HepG2 (cell line): Measurements from ENCODE around the gene TCF25. TPM values are rescaled to one million over a fixed set of nuclear protein-coding genes. Genes with fewer than 3 reads are reported as not detected.
"Not testable (repeated sequence)": the region's sequence is repeated elsewhere in the genome, so short reads cannot be mapped to it uniquely, and the experiment has no call there.

Source experiments
- ATAC-seq: fragments of 200-7000 bp; cut with Tn5 transposase; 3 replicates; pipeline ENCODE4 v1.9.1; 2020; ENCODE audit warnings: mild to moderate bottlenecking, moderate library complexity
- BruUV-seq: library from RNA; stranded (reverse); fragments of 400-500 nt; replicated peaks from 2 replicates; lab custom pipeline; 2021; lab: Mats Ljungman, UMichigan
- CTCF ChIA-PET: fragments of 300-600 bp; formaldehyde crosslinking; extraction: SDS; loops from one replicate; lab custom pipeline; 2021; ENCODE audit warnings: low total read pairs, inconsistent platforms, low intra/inter-chr PET ratio; lab: Yijun Ruan, JAX
- POLR2A ChIA-PET: fragments of 350-600 bp; sonication (Branson Sonifier 250); formaldehyde crosslinking; loops from one replicate; lab custom pipeline; 2020; ENCODE audit warnings: antibody characterized with exemption, inconsistent platforms; lab: Yijun Ruan, JAX
- DNase-seq: peaks from one replicate; pipeline ENCODE4 v3.0.0-alpha.2; 2015; ENCODE audit warnings: low spot score
- FAIRE-seq: peaks from 3 replicates; lab custom pipeline; 2011; peaks lifted over from hg19 to GRCh38; lab: Jason Lieb, UNC
- H2AFZ ChIP-seq: one replicate; pipeline ENCODE4 v1.6.1; 2011; ENCODE audit warnings: low read length, inconsistent platforms
- H3K27ac ChIP-seq: fragments of 300-600 bp; 3 replicates; pipeline ENCODE4 v1.8.0; 2011; ENCODE audit warnings: mixed run types, mild to moderate bottlenecking, mixed read lengths, low read length, inconsistent platforms; ENCODE audit not compliant: insufficient read depth; ENCODE audit errors: extremely low read length
- H3K27me3 ChIP-seq, 2 experiments: fragments of 200-600 bp in 1 of 2; 2 replicates in 1 of 2; 3 replicates in 1 of 2; pipeline versions ENCODE4 v1.6.0 to v1.8.0; 2011; ENCODE audit warnings: low read length in 2 of 2, mild to moderate bottlenecking in 2 of 2, moderate library complexity in 2 of 2, inconsistent platforms in 1 of 2; ENCODE audit not compliant: insufficient read depth in 2 of 2, control insufficient read depth in 1 of 2
- H3K36me3 ChIP-seq, 2 experiments: fragments of 200-600 bp in 1 of 2; replicated peaks in 1 of 2; 2 replicates in 1 of 2; 3 replicates in 1 of 2; pipeline versions ENCODE4 v1.5.1 to v1.8.0; 2011; ENCODE audit warnings: low read length in 2 of 2, inconsistent platforms in 1 of 2; ENCODE audit not compliant: insufficient read depth in 2 of 2, control insufficient read depth in 1 of 2
- H3K4me1 ChIP-seq: 2 replicates; pipeline ENCODE4 v1.5.1; 2012; ENCODE audit warnings: low read length, inconsistent platforms; ENCODE audit not compliant: insufficient read depth
- H3K4me2 ChIP-seq: 2 replicates; pipeline ENCODE4 v1.6.0; 2011; ENCODE audit warnings: low read depth, low read length, inconsistent platforms
- H3K4me3 ChIP-seq, 3 experiments: fragments of 200-600 bp in 1 of 3; sonication (generic), shearing (Covaris generic) in 1 of 3; replicated peaks in 1 of 3; 2 replicates each; pipeline ENCODE4 v1.5.1; 2011 to 2016; ENCODE audit warnings: low read length in 3 of 3, inconsistent platforms in 2 of 3, low read depth in 2 of 3, mild to moderate bottlenecking in 2 of 3, control low read depth in 1 of 3, mixed read lengths in 1 of 3; ENCODE audit not compliant: insufficient read depth in 1 of 3
- H3K79me2 ChIP-seq: one replicate; pipeline ENCODE4 v1.6.1; 2011; ENCODE audit warnings: low read length, inconsistent platforms; ENCODE audit not compliant: insufficient read depth
- H3K9ac ChIP-seq: 2 replicates; pipeline ENCODE4 v1.6.0; 2011; ENCODE audit warnings: mild to moderate bottlenecking, low read depth, low read length, inconsistent platforms; ENCODE audit not compliant: insufficient read depth
- H3K9me3 ChIP-seq: 2 replicates; pipeline ENCODE4 v1.5.1; 2012; ENCODE audit warnings: mild to moderate bottlenecking, low read length
- H4K20me1 ChIP-seq: 2 replicates; pipeline ENCODE4 v1.6.0; 2011; ENCODE audit warnings: inconsistent platforms, mild to moderate bottlenecking, low read length, moderate library complexity; ENCODE audit not compliant: insufficient read depth
- ADNP ChIP-seq: sonication (generic); formaldehyde crosslinking; IDR thresholded peaks from 2 replicates; pipeline ENCODE4 v1.4.0; 2020; ENCODE audit warnings: missing genetic modification reagents
- CHD4 ChIP-seq: fragments of 200-600 bp; sonication (generic); IDR thresholded peaks from 2 replicates; pipeline ENCODE4 v1.7.0; 2017; ENCODE audit warnings: mild to moderate bottlenecking, low read length, borderline replicate concordance
- HMG20A ChIP-seq: IDR thresholded peaks from 2 replicates; pipeline ENCODE4 v1.6.1; 2016; ENCODE audit warnings: borderline replicate concordance
- HOXA3 ChIP-seq: sonication (generic); formaldehyde crosslinking; IDR thresholded peaks from 2 replicates; pipeline ENCODE4 v1.5.0; 2020; ENCODE audit warnings: missing genetic modification reagents
- JUND ChIP-seq: sonication (generic); formaldehyde crosslinking; IDR thresholded peaks from 2 replicates; pipeline ENCODE4 v1.8.0; 2022; ENCODE audit warnings: mild to moderate bottlenecking, missing genetic modification reagents
- MED1 ChIP-seq: sonication (generic); formaldehyde crosslinking; IDR thresholded peaks from 2 replicates; pipeline ENCODE4 v1.4.0; 2020; ENCODE audit warnings: missing genetic modification reagents
- NCOR1 ChIP-seq: fragments of 200-600 bp; sonication (generic); IDR thresholded peaks from 2 replicates; pipeline ENCODE4 v1.7.0; 2017; ENCODE audit warnings: antibody characterized with exemption, low read length, borderline replicate concordance
- NONO ChIP-seq, 2 experiments: fragments of 450-650 bp in 1 of 2; sonication (generic) in 1 of 2; formaldehyde crosslinking in 1 of 2; IDR thresholded peaks in 1 of 2; conservative IDR thresholded peaks in 1 of 2; 2 replicates each; pipeline versions ENCODE4 v1.6.1 to v1.8.0; 2017 to 2022; ENCODE audit warnings: mild to moderate bottlenecking in 1 of 2, missing genetic modification reagents in 1 of 2, moderate library complexity in 1 of 2
- RARG ChIP-seq: sonication (generic); formaldehyde crosslinking; IDR thresholded peaks from 2 replicates; pipeline ENCODE4 v1.4.0; 2020; ENCODE audit warnings: low read depth, mild to moderate bottlenecking, missing genetic modification reagents
- SOX5 ChIP-seq: IDR thresholded peaks from 2 replicates; pipeline ENCODE4 v1.6.1; 2016; ENCODE audit warnings: borderline replicate concordance
- TEAD3 ChIP-seq: optimal IDR thresholded peaks from 2 replicates; pipeline ENCODE3; 2016; ENCODE audit warnings: borderline replicate concordance
- ZC3H13 ChIP-seq: sonication (generic); formaldehyde crosslinking; IDR thresholded peaks from 2 replicates; pipeline ENCODE4 v1.8.1; 2023; ENCODE audit warnings: mild to moderate bottlenecking, missing genetic modification reagents, moderate library complexity
- ZSCAN31 ChIP-seq: sonication (generic); formaldehyde crosslinking; IDR thresholded peaks from 2 replicates; pipeline ENCODE4 v1.5.0; 2020; ENCODE audit warnings: low read depth, mild to moderate bottlenecking, missing genetic modification reagents
- WGBS: methylation state at CpG from one replicate; pipeline ENCODE4 v1.1.6; 2017; ENCODE audit warnings: low lambda C conversion rate; 5-methylcytosine and 5-hydroxymethylcytosine counted together
- in situ Hi-C: cut with HindIII; loops from 2 replicates; pipeline ENCODE4 v1.10.0; 2017; ENCODE audit warnings: low pct_unique_long_range_greater_than_20kb; ENCODE audit not compliant: extremely low pct_ligation_motif_present
- intact Hi-C: fragments of 100-400 bp; cut with micrococcal nuclease; formaldehyde crosslinking; loops from one replicate; pipeline ENCODE4 v1.10.0; 2022; ENCODE audit not compliant: unreplicated experiment
- polyA plus RNA-seq, 8 experiments: library from polyadenylated mRNA; depleted of rRNA in 3 of 8; stranded (reverse) in 7 of 8; unstranded in 1 of 8; fragments of >200 nt; fragmentation: Illumina TruSeq in 4 of 8; extraction: Trizol in 4 of 8; gene quantifications; 2 replicates each; pipeline versions ENCODE4 v1.2.1 to v1.2.3, GENCODE V29; 2011 to 2016; ENCODE audit warnings: low read depth in 4 of 8, missing spikeins in 1 of 8, mixed read lengths in 1 of 8; ENCODE audit not compliant: insufficient read depth in 1 of 8
- total RNA-seq, 5 experiments: library from RNA; depleted of rRNA; stranded (reverse); fragments of >200 nt; fragmentation: Illumina TruSeq; extraction: Trizol; gene quantifications; 2 replicates each; pipeline ENCODE4 v1.2.3, GENCODE V29; 2016; ENCODE audit warnings: low read depth in 1 of 5
- TF ChIP-seq, protein P1 (sequence below): sonication (generic); formaldehyde crosslinking; conservative IDR thresholded peaks from 2 replicates; pipeline ENCODE4 v1.4.0; 2020; ENCODE audit warnings: mild to moderate bottlenecking, missing genetic modification reagents, moderate library complexity
- TF ChIP-seq, protein P2 (sequence below): sonication (generic); formaldehyde crosslinking; IDR thresholded peaks from 2 replicates; pipeline ENCODE4 v1.4.0; 2020; ENCODE audit warnings: missing genetic modification reagents, mild to moderate bottlenecking, borderline replicate concordance
- TF ChIP-seq, protein P3 (sequence below): sonication (generic); IDR thresholded peaks from 2 replicates; pipeline ENCODE4 v1.6.1; 2016; ENCODE audit warnings: low read depth, borderline replicate concordance

TCF25 gene
- total and polyA plus RNA-seq, 2 of the 13 experiments (the other 11 are each of a cell fraction or from before 2014, with no cell fraction given): 138 to 206 TPM

DNA sequence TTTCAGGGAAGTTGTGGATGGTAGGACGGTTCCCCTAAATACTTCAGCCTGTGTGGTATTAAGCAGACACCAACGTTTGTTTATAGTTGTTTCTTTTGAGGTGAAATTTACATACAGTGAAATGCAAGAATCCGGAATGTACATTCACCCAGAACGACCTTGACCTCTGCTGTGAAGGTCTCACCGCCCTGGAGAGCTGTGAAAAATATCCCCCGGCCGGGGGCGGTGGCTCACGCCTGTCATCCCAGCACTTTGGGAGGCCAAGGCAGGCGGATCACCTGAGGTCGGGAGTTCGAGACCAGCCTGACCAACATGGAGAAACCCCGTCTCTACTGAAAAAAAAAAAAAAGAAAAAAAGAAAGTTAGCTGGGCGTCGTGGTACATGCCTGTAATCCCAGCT lies 36.9 kb upstream of the TCF25 start:
- POLR2A ChIA-PET: interaction anchor here (2.9 to 3.3 kb wide), 4 partner anchors 9 to 37 kb away, joined by 19 to 111 read pairs (median 50); partner anchors contain the start of genes FANCA and TCF25
- intact Hi-C loops: loop anchor here (2.0 to 5.0 kb wide), 2 partner anchors 14 to 36 kb away; partner anchors contain the start of gene TCF25
- peak overlapping the region; percentile 74; the same call in 1 of the 2 replicates for H3K9ac ChIP-seq
- in situ Hi-C loops; H2AFZ ChIP-seq; H3K27me3 ChIP-seq; H4K20me1 ChIP-seq; BruUV-seq; H3K4me3 ChIP-seq; ATAC-seq; H3K79me2 ChIP-seq; H3K36me3 ChIP-seq; H3K9me3 ChIP-seq; CTCF ChIA-PET; TF ChIP-seq NONO (IDR thresholded peaks at IDR 0.05): not testable (repeated sequence)
- peak; percentile 58 for DNase-seq
- H3K4me2 ChIP-seq: peak overlapping the region; percentile 93; the same call in 1 of the 2 replicates
- peak; percentile 48 for FAIRE-seq
- peaks cover 61% of the 10 kb centered on the region for H3K4me1 ChIP-seq
- 49% methylated on average over 15 of the region's 15 CpGs for WGBS
- peak overlapping the region; percentile 87 for H3K27ac ChIP-seq
- TF ChIP-seq TEAD3 (CRISPR knock-in tag): peak; percentile 66
- TF ChIP-seq JUND (CRISPR knock-in tag): peak; percentile 20; the same call in 1 of the 2 replicates
- peak; percentile 37; the same call in 1 of the 2 replicates for TF ChIP-seq HMG20A (CRISPR knock-in tag)
- TF ChIP-seq, protein P1, sequence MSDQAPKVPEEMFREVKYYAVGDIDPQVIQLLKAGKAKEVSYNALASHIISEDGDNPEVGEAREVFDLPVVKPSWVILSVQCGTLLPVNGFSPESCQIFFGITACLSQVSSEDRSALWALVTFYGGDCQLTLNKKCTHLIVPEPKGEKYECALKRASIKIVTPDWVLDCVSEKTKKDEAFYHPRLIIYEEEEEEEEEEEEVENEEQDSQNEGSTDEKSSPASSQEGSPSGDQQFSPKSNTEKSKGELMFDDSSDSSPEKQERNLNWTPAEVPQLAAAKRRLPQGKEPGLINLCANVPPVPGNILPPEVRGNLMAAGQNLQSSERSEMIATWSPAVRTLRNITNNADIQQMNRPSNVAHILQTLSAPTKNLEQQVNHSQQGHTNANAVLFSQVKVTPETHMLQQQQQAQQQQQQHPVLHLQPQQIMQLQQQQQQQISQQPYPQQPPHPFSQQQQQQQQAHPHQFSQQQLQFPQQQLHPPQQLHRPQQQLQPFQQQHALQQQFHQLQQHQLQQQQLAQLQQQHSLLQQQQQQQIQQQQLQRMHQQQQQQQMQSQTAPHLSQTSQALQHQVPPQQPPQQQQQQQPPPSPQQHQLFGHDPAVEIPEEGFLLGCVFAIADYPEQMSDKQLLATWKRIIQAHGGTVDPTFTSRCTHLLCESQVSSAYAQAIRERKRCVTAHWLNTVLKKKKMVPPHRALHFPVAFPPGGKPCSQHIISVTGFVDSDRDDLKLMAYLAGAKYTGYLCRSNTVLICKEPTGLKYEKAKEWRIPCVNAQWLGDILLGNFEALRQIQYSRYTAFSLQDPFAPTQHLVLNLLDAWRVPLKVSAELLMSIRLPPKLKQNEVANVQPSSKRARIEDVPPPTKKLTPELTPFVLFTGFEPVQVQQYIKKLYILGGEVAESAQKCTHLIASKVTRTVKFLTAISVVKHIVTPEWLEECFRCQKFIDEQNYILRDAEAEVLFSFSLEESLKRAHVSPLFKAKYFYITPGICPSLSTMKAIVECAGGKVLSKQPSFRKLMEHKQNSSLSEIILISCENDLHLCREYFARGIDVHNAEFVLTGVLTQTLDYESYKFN (CRISPR knock-in tag): peak; percentile 56
- 0 out of 2 replicates have a peak, but pooled peaks have one; percentile 29 for TF ChIP-seq RARG (CRISPR knock-in tag)
- TF ChIP-seq, protein P2, sequence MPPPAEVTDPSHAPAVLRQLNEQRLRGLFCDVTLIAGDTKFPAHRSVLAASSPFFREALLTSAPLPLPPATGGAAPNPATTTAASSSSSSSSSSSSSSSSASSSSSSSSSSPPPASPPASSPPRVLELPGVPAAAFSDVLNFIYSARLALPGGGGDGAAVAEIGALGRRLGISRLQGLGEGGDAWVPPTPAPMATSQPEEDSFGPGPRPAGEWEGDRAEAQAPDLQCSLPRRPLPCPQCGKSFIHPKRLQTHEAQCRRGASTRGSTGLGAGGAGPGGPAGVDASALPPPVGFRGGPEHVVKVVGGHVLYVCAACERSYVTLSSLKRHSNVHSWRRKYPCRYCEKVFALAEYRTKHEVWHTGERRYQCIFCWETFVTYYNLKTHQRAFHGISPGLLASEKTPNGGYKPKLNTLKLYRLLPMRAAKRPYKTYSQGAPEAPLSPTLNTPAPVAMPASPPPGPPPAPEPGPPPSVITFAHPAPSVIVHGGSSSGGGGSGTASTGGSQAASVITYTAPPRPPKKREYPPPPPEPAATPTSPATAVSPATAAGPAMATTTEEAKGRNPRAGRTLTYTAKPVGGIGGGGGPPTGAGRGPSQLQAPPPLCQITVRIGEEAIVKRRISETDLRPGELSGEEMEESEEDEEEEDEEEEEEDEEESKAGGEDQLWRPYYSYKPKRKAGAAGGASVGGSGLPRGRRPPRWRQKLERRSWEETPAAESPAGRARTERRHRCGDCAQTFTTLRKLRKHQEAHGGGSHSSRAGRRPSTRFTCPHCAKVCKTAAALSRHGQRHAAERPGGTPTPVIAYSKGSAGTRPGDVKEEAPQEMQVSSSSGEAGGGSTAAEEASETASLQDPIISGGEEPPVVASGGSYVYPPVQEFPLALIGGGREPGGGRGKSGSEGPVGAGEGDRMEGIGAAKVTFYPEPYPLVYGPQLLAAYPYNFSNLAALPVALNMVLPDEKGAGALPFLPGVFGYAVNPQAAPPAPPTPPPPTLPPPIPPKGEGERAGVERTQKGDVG (CRISPR knock-in tag): peak; percentile 88; the same call in 1 of the 2 replicates
- TF ChIP-seq CHD4: 0 out of 2 replicates have a peak, but pooled peaks have one; percentile 44
- 0 out of 2 replicates have a peak, but pooled peaks have one; percentile 3 for TF ChIP-seq HOXA3
- 0 out of 2 replicates have a peak, but pooled peaks have one; percentile 29 for TF ChIP-seq NONO (CRISPR knock-in tag; conservative IDR thresholded peaks at IDR 0.05)
- TF ChIP-seq NCOR1: peak; percentile 43; the same call in 1 of the 2 replicates
- TF ChIP-seq ADNP (CRISPR knock-in tag): peak; percentile 78
- TF ChIP-seq MED1: peak; percentile 23; the same call in 1 of the 2 replicates
- peak; percentile 48; the same call in 1 of the 2 replicates for TF ChIP-seq ZC3H13
- TF ChIP-seq, protein P3, sequence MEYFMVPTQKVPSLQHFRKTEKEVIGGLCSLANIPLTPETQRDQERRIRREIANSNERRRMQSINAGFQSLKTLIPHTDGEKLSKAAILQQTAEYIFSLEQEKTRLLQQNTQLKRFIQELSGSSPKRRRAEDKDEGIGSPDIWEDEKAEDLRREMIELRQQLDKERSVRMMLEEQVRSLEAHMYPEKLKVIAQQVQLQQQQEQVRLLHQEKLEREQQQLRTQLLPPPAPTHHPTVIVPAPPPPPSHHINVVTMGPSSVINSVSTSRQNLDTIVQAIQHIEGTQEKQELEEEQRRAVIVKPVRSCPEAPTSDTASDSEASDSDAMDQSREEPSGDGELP: 0 out of 2 replicates have a peak, but pooled peaks have one; percentile 21
- 0 out of 2 replicates have a peak, but pooled peaks have one; percentile 21 for TF ChIP-seq ZSCAN31
- peak; percentile 62; the same call in 1 of the 2 replicates for TF ChIP-seq SOX5 (CRISPR knock-in tag)
